ENCODE results near the gene RANBP9. TPM values are rescaled to one million over a fixed set of nuclear protein-coding genes. Genes with fewer than 3 reads are reported as not detected.

Gene RANBP9
- polyA plus RNA-seq, 1 experiment = 14.4 TPM

DNA sequence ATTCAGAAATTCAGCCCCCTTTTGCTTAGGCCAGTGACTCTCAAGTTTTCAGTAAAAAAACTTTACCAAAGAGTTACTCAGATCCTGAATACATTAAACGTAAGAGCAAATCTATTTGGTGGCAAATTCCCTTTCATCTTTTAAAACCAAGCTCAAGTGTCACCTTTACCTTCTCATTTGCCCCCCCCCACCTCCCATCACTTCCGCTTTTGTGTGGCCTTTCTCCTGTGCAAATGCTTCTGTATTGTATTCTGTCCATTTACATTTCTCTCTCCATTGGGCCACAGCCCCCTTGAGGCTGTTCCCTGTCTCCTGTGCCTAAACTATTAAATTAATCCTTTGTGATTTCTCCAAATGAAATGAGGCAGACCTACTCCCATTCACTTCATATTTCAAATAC, 94.6 kb downstream of the RANBP9 start:
- Histone ChIP-seq H3K27me3 (ENCODE audit: control insufficient read depth, insufficient read depth, low read length) (no peaks in the 10 kb centered on the region), H3K4me3 (ENCODE audit: low read depth, low read length) (no peak overlapping the region), H3K36me3 (ENCODE audit: control insufficient read depth, insufficient read depth, low read length) (peaks cover 6% of the 10 kb centered on the region)
- CTCF ChIA-PET = interaction anchor here (1.0 to 2.7 kb wide), 3 partner anchors 8 to 450 kb away, joined by 4 to 15 read pairs (median 6); no protein-coding TSS in a partner anchor
- POLR2A ChIA-PET = no interaction called here
- TF ChIP-seq, protein P1, sequence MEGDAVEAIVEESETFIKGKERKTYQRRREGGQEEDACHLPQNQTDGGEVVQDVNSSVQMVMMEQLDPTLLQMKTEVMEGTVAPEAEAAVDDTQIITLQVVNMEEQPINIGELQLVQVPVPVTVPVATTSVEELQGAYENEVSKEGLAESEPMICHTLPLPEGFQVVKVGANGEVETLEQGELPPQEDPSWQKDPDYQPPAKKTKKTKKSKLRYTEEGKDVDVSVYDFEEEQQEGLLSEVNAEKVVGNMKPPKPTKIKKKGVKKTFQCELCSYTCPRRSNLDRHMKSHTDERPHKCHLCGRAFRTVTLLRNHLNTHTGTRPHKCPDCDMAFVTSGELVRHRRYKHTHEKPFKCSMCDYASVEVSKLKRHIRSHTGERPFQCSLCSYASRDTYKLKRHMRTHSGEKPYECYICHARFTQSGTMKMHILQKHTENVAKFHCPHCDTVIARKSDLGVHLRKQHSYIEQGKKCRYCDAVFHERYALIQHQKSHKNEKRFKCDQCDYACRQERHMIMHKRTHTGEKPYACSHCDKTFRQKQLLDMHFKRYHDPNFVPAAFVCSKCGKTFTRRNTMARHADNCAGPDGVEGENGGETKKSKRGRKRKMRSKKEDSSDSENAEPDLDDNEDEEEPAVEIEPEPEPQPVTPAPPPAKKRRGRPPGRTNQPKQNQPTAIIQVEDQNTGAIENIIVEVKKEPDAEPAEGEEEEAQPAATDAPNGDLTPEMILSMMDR (IDR thresholded peaks at IDR 0.05; ENCODE audit: insufficient read depth, low read depth, low read length) = no peak
- no peak for DNase-seq (ENCODE audit: low read depth)

DNA sequence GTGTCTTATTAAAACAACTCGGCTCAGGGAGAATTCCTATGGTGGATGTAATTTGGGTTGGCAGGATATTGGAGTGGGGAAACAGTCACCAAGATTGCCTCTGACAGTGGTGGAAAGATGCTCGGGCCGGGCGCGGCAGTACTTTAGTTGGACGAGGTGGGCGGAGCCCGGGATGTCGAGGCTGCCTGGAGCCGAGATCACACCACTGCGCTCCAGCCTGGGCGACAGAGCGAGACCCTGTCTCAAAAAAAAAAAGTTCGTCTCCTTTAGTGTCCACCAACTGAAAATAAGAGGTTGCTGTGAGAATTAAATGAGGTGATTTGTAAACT, 95.9 kb downstream of the RANBP9 start:
- TF ChIP-seq, protein P1 (IDR thresholded peaks at IDR 0.05; ENCODE audit: insufficient read depth, low read depth, low read length) = no peak
- Histone ChIP-seq H3K36me3 (ENCODE audit: control insufficient read depth, insufficient read depth, low read length) (peaks cover 4% of the 10 kb centered on the region), H3K27me3 (ENCODE audit: control insufficient read depth, insufficient read depth, low read length) (no peaks in the 10 kb centered on the region), H3K4me3 (ENCODE audit: low read depth, low read length) (peak overlapping the region; percentile 88)
- ChIA-PET POLR2A (interaction anchor here (0.6 to 1.2 kb wide), 2 partner anchors 174 to 289 kb away, joined by 3 to 4 read pairs; no protein-coding TSS in a partner anchor), CTCF (interaction anchor here (0.6 to 2.7 kb wide), 22 partner anchors 9 to 1031 kb away, joined by 3 to 15 read pairs (median 4); partner anchors contain the start of genes GFOD1 and SIRT5)
- DNase-seq (ENCODE audit: low read depth) = no peak

DNA sequence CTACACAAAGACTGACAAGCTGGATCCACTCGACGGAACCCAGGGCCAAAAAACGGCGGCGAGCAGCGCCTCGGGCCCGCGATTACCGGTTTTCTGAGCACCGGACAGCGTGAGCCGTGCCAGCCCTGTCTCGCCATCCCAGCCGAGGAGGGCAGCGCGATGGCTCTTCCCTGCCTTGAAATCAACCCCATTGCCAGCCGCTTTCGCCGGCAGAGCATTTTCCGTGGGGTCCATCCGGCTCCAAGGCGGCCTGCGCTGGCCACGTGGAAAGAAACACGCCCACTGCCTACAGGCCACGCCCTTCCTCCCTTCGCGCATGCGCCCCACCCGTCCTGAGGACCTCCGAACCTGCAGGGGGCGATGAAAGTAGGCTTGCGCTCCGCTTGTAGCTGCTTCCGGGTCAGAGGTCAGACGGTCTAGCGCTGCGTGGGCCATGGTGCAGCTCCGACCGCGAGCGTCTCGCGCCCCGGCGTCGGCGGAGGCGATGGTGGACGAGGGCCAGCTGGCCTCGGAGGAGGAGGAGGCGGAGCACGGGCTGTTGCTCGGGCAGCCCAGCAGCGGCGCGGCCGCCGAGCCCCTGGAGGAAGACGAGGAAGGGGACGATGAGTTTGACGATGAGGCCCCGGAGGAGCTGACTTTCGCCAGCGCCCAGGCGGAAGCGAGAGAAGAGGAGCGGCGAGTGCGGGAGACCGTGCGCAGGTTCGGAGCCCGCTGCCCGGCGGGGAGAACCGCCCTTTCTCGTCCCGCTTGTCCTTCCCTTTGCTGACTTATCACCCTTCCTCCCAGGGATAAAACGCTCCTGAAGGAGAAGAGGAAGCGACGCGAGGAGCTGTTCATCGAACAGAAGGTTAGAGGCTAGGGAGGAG, 96.5 kb downstream of the RANBP9 start, which contains the start of gene NOL7:
Gene NOL7 (plus strand): TSS at position 410 of the 866 bp plus-strand sequence. CDS start 24 bp downstream, at position 434.
- ChIA-PET CTCF (interaction anchor here (0.8 to 2.7 kb wide), 19 partner anchors 10 to 285 kb away, joined by 3 to 15 read pairs (median 4); partner anchors contain the start of genes GFOD1 and SIRT5), POLR2A (interaction anchor here (0.6 to 1.2 kb wide), 2 partner anchors 174 to 288 kb away, joined by 3 to 4 read pairs; no protein-coding TSS in a partner anchor)
- TF ChIP-seq, protein P1 (IDR thresholded peaks at IDR 0.05; ENCODE audit: insufficient read depth, low read depth, low read length) = peak; percentile 96
- no peaks in the 10 kb centered on the region for H3K27me3 ChIP-seq (ENCODE audit: control insufficient read depth, insufficient read depth, low read length)
- peaks cover 4% of the 10 kb centered on the region for H3K36me3 ChIP-seq (ENCODE audit: control insufficient read depth, insufficient read depth, low read length)
- DNase-seq (ENCODE audit: low read depth) = peak; percentile 80
- H3K4me3 ChIP-seq (ENCODE audit: low read depth, low read length) = peak within 1 kb of the TSS; percentile 88

DNA sequence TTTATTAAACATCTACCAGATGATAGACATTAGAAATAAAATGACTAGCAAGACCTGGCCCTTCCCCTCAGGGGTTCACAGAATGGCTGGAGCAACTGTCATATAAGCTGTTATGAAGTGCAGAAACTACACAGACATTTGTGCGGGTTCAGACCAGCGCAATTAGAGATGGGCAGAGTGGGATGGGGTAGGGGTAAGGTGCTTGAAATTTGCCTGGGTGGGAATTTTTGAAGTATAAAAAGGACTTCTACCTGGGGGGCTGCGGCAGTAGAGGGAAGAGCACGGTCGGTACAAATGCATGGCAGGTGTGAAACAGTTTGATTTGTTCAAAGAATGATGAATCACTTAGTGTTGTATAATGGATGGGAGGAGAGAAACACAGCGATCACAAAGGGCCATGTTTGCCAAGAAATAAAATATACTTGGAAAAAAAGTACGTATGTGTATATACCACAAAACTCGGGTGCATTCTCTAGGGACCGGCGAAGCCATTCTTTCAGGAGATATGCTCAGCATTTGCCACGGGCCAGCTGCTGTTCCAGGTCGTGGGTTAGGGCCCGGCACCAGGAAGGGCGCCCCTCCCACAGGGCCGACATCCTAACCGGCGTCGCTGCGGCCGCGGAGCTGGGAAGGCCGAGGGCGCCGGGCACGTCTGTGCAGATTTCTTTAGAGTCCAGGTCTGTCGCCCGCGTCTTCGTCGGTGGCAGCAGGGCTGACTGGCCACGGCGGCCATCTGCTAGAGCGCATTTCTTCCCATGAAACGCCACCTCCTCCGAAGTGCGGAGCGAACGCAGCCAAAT, 97.3 kb downstream of the RANBP9 start:
- Histone ChIP-seq H3K36me3 (ENCODE audit: control insufficient read depth, insufficient read depth, low read length) (peaks cover 2% of the 10 kb centered on the region), H3K27me3 (ENCODE audit: control insufficient read depth, insufficient read depth, low read length) (no peaks in the 10 kb centered on the region), H3K4me3 (ENCODE audit: low read depth, low read length) (peak overlapping the region; percentile 88)
- POLR2A ChIA-PET = no interaction called here
- CTCF ChIA-PET = interaction anchor here (0.6 to 2.7 kb wide), 11 partner anchors 10 to 284 kb away, joined by 3 to 15 read pairs (median 4); partner anchors contain the start of gene SIRT5
- TF ChIP-seq, protein P1 (IDR thresholded peaks at IDR 0.05; ENCODE audit: insufficient read depth, low read depth, low read length) = no peak
- DNase-seq (ENCODE audit: low read depth) = no peak
